NOMO-1 treated with DMSO at 0.1 percent for 48 hours (cell line): ENCODE results near the gene PROS1.
"Not testable (repeated sequence)": the region's sequence is repeated elsewhere in the genome, so short reads cannot be mapped to it uniquely, and the experiment has no call there.

Source experiments
- DNase-seq: peaks from one replicate; lab custom pipeline; 2025; ENCODE audit not compliant: unreplicated experiment; lab: John Stamatoyannopoulos, UW

The PROS1 gene

GRCh38 chr3:93969997-93970396, 3.7 kb downstream of the PROS1 start:
- DNase-seq: no peak

- no peak for DNase-seq
These were observed 4.3 kb downstream of the PROS1 start for GRCh38 chr3:93969443-93969842.

DNA sequence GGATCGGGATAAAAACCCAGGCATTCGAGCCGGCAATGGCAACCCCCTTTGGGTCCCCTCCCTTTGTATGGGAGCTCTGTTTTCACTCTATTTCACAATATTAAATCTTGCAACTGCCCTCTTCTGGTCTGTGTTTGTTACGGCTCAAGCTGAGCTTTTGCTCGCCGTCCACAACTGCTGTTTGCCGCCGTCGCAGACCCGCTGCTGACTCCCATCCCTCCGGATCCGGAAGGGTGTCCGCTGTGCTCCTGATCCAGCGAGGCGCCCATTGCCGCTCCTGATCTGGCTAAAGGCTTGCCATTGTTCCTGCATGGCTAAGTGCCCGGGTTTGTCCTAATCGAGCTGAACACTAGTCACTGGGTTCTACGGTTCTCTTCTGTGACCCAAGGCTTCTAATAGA, 8.6 kb downstream of the PROS1 start:
- DNase-seq: not testable (repeated sequence)

DNA sequence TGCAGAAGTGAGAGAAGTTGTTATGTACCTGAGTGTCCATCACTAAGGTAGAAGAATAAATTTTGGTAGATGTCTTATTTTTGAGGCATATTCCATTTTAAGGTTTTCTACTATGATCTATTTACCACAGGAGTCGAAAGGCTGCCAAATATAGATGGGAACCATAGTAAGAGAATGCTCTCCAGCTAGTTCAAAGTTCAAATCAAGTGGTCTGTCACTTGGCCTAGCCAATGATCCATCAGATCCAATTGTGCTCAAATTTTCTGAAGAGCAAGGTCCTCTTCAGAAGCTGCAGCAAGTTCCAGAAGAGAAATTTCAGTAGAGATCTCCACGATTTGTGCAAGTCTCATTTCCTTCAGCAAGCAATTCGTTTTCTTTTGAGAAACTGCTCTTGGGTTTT, 10.9 kb downstream of the PROS1 start:
- no peak for DNase-seq

GRCh38 chr3:93961489-93961888, 12.2 kb downstream of the PROS1 start:
- DNase-seq: no peak

- DNase-seq: no peak
These were observed 12.7 kb downstream of the PROS1 start for GRCh38 chr3:93961026-93961425.

DNA sequence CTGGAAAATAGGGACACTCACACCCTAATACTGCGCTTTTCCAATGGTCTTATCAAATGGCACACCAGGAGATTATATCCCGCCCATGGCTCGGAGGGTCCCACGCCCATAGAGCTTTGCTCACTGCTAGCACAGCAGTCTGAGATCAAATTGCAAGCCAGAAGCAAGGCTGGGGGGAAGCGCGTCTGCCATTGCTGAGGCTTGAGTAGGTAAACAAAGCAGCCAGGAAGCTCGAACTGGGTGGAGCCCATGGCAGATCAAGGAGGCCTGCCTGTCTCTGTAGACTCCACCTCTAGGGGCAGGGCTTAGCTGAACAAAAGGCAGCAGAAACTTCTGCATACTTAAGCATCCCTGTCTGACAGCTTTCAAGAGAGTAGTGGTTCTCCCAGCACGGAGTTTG, 23.7 kb downstream of the PROS1 start:
- not testable (repeated sequence) for DNase-seq

DNA sequence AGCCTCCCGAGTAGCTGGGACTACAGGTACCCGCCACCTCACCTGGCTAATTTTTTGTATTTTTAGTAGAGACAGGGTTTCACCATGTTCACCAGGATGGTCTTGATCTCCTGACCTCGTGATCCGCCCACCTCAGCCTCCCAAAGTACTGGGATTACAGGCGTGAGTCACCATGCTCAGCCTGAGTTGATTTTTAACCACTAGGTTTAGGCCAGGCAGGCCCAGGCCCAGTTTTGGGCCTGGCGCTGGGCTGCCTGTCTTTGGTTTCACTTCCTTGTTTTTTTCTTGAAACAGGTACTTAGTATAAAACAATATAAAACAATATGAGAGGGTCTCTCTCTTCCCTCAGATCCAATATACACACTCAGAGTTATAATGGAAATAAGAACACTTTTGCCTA, 36.2 kb downstream of the PROS1 start:
- not testable (repeated sequence) for DNase-seq

GRCh38 chr3:93936549-93936948, 37.1 kb downstream of the PROS1 start:
- DNase-seq: no peak

- DNase-seq: no peak
These were observed 39.2 kb downstream of the PROS1 start for GRCh38 chr3:93934366-93935046.

GRCh38 chr3:93931597-93932229, 42.0 kb downstream of the PROS1 start:
- DNase-seq: no peak

DNA sequence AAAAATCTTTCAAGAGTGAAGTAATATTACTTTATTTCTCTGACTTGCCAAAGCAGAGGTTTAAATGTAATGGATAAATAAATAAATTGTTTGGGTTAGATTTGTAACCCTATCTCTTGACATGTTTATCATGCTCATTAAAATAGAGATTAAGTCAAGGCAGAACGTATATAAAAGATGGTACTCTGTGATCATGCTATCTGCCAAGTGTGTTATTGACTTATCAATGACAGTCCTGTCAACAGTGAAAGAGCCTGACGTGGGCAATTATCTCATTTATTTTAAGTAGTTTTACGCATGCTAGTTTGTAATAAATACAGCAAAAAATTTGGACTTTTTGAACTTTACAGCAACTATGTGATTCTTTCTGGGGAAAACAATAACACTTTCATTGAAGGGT, 43.7 kb downstream of the PROS1 start:
- no peak for DNase-seq

GRCh38 chr3:93926789-93927188, 46.9 kb downstream of the PROS1 start:
- no peak for DNase-seq

- no peak for DNase-seq
These were observed 49.2 kb downstream of the PROS1 start for GRCh38 chr3:93924491-93924890.

DNA sequence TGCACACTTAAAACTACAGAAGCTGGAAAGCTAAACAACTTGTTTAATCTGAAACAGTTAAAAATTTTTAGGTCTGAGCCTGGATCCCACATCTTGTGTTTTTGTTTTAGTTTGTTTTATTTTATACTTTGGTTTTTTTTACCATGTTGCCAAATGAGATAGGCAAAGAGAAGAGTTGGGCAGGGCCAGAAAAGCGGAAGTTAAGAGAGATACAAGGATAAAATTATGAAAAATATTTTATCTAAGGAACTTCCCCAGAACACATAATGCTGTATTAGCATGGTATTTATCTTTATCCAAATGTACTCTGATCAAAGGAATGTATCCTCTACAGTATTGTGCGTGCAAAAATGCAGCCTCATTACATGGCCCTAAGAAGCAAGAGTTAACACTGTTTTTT, 50.7 kb downstream of the PROS1 start:
- no peak for DNase-seq

GRCh38 chr3:93917546-93918029, 56.1 kb downstream of the PROS1 start:
- not testable (repeated sequence) for DNase-seq

GRCh38 chr3:93913623-93914022, 60.1 kb downstream of the PROS1 start:
- DNase-seq: not testable (repeated sequence)

- DNase-seq: no peak
These were observed 62.5 kb downstream of the PROS1 start for GRCh38 chr3:93911206-93911605.

GRCh38 chr3:93910097-93910496, 63.6 kb downstream of the PROS1 start:
- no peak for DNase-seq

DNA sequence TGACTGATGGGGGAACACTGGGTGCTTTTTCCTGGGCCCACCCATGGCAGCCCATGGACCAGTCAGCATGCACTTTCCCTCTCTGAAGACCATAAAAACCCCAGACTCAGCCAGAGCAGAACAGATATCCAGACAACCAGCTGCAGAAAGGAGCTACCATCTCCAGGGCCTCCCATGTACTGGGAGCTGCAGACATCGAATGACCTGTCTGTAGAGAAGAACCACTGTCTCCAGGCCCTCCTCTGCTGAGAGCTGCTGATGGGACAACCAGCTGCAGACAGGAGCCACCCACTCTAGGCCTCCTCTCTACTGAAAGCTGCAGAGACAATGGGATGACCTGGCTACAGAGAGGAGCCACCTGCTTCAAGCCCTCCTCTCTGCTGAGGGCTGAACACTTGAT, 66.6 kb downstream of the PROS1 start:
- DNase-seq: no peak

DNA sequence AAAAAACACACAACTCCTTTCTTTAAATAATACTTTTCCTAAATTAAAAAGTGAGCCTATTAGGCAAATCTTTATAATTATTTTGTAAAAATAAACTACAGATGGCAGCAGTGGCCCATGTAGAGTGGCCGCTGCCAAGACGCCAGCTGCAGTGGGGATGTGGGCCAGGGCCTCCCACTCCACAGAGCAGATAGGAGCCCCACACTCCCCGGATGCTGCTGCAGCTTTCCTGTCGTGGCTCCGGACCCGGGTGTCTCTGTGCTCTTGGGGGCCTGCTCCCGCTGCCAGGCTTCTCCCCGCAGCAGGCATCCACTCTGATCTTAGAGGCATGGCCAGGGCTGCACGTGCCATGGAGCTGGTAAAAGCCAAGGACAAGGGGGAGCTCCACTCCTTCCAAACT, 67.5 kb downstream of the PROS1 start:
- no peak for DNase-seq

DNA sequence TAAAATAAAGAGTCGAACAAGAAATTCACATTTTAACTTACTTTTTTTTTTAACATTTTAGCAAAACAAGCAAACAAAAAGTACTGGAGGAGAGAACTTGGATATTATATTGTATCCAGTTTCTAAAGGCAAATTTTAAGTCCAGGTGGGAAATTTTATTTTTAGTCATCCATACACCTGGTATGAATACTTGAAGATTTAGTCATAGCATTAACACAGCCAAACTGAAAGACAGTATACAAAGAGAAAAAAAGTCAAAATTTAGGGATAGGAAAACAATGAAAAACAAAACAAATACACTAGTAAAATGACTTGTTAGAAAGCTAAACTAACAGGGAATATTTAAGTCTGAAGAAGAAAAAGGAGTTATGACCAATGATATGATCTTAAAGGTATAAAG, 69.1 kb downstream of the PROS1 start:
- no peak for DNase-seq
